ENCODE data around the gene NDST4.

The NDST4 gene

DNA sequence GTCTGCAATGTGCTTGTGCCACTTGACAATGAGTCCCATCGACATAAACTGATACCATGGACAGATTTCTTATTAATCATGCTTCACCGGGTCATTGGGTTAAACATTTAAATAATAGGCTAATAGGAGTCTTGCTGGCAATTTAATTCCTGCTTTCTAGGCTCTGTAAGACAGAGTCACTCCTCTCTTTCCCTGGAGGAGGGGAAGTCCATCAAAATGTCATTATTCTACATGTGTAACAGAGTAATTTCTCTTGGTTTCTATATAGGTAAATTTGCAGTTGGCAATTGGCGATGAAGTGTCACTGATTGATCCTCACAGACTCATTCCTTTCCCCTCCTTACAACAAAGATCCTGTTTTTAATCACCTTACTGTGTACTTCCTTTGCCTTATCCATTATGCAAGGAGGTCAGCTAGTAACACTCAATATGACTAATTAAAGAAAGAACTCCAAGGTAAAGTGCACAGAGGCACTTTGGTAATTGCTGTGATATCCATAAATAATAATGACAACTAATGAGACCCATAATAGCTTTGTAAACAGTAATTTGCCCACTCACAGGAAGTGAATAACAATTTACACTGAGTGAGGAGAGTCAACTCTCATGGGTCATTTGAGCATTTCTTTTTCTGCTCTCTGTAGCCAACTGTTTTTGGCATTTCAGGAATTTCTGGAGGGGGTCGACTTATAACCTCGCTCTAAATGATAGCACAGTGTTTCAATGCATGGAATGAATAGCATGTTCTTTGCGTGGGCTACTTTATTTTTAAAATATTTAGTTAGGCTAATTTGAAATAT lies 330.8 kb downstream of the NDST4 start:
- DNase-seq, result no peak

DNA sequence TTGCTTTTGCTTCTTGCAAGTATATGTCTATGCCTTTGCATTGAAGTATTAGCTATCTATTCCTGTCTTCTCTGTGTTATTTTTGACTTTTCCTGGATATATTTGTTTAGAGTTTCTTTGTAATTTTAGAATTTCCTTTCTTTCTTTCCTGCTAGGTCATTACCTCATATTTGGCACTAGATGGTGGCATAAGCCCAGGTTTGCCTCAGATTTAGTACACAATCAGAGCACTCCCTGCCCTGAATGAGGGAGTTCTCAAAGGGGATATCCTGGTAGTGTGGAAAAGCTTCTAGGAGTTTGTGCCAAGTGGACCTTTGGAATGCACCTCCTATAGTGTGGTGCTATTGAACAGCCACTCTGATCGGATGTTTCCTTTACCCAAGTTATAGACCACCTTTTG lies 333.2 kb downstream of the NDST4 start:
- DNase-seq, result no peak
